NCI-H1092 (cell line): ENCODE measurements around the gene RRAGB.
"Not testable (repeated sequence)": the region's sequence is repeated elsewhere in the genome, so short reads cannot be mapped to it uniquely, and the experiment has no call there.

Source experiments
- DNase-seq: peaks from one replicate; lab custom pipeline; 2025; lab: John Stamatoyannopoulos, UW

The RRAGB gene

GRCh38 chrX:55774419-55774818 is 56.9 kb downstream of the RRAGB start:
- not testable (repeated sequence) for DNase-seq

DNA sequence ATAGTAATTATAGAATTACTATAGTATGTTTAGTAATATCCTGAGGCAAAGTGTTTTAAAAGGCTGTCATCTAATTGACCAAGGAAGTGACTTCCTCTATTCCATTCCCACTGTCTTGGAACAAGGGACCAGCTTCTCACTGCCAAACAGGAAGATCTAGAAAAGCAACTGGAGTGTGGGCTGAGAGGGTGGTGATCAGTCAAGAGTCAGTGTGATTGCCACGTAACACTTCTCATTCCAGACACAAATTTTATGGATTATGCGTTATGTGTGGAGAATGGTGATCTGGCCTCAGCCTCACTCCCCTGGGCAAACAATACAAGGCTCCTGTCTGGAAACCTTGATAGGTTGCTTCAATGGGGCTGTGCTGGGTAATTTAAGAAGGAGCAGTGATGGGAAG is 60.0 kb downstream of the RRAGB start:
- DNase-seq = no peak

GRCh38 chrX:55778322-55778721 is 60.8 kb downstream of the RRAGB start:
- DNase-seq = no peak

- no peak for DNase-seq
Observed at GRCh38 chrX:55783723-55784122, 66.2 kb downstream of the RRAGB start.

GRCh38 chrX:55787063-55787462 is 69.5 kb downstream of the RRAGB start:
- no peak for DNase-seq

- DNase-seq = no peak
Observed at GRCh38 chrX:55787727-55788126, 70.2 kb downstream of the RRAGB start.

GRCh38 chrX:55794405-55794804 is 76.9 kb downstream of the RRAGB start:
- DNase-seq = no peak

DNA sequence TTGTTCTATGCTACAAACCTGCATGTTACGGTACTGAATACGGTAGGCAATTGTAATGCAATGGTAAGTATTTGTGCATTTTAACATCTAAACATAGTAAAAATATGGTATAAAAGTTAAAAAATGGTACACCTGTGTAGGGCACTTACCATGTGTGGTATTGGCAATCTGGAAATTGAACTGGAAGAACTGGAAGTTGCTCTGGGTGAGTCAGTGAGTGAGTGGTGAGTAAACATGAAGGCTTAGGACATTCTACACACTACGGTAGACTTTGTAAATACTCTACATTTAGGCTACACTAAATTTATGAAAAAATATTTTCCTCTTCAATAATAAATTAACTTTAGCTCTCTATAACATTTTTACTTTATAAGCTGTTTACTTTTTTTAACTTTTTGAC is 78.9 kb downstream of the RRAGB start:
- no peak for DNase-seq

- DNase-seq = no peak
Observed at GRCh38 chrX:55801811-55802210, 84.3 kb downstream of the RRAGB start.
